WERI-Rb-1 (cell line): ENCODE results near the gene PML.
"Not testable (repeated sequence)": the region's sequence is repeated elsewhere in the genome, so short reads cannot be mapped to it uniquely, and the experiment has no call there.

ENCODE experiments used
- DNase-seq: peaks from one replicate; pipeline ENCODE4 v3.0.0-alpha.2; 2020
- H3K27ac ChIP-seq: fragments of 250-450 bp; sonication (Bioruptor Pico); 2 replicates; pipeline ENCODE4 v1.5.1; 2020; ENCODE audit warnings: mild to moderate bottlenecking, moderate library complexity
- H3K27me3 ChIP-seq: fragments of 250-450 bp; sonication (Bioruptor Pico); 2 replicates; pipeline ENCODE4 v1.5.1; 2021; ENCODE audit warnings: mild to moderate bottlenecking, low read depth, moderate library complexity; ENCODE audit not compliant: insufficient read depth, severe bottlenecking
- H3K36me3 ChIP-seq: fragments of 250-450 bp; sonication (Bioruptor Pico); 2 replicates; pipeline ENCODE4 v1.5.1; 2020; ENCODE audit warnings: mild to moderate bottlenecking, moderate library complexity
- H3K4me3 ChIP-seq: 2 replicates; pipeline ENCODE4 v1.5.1; 2011; ENCODE audit warnings: low read depth, mild to moderate bottlenecking, control low read depth, low read length
- H3K9me3 ChIP-seq: fragments of 250-450 bp; sonication (Bioruptor Pico); 2 replicates; pipeline ENCODE4 v1.5.1; 2021; ENCODE audit warnings: mild to moderate bottlenecking, moderate library complexity; ENCODE audit not compliant: severe bottlenecking
- TF ChIP-seq, protein P1 (sequence below): IDR thresholded peaks from 2 replicates; pipeline ENCODE4 v1.5.1; 2011; ENCODE audit warnings: low read depth, mild to moderate bottlenecking, control low read depth, inconsistent platforms, low read length

PML gene

DNA sequence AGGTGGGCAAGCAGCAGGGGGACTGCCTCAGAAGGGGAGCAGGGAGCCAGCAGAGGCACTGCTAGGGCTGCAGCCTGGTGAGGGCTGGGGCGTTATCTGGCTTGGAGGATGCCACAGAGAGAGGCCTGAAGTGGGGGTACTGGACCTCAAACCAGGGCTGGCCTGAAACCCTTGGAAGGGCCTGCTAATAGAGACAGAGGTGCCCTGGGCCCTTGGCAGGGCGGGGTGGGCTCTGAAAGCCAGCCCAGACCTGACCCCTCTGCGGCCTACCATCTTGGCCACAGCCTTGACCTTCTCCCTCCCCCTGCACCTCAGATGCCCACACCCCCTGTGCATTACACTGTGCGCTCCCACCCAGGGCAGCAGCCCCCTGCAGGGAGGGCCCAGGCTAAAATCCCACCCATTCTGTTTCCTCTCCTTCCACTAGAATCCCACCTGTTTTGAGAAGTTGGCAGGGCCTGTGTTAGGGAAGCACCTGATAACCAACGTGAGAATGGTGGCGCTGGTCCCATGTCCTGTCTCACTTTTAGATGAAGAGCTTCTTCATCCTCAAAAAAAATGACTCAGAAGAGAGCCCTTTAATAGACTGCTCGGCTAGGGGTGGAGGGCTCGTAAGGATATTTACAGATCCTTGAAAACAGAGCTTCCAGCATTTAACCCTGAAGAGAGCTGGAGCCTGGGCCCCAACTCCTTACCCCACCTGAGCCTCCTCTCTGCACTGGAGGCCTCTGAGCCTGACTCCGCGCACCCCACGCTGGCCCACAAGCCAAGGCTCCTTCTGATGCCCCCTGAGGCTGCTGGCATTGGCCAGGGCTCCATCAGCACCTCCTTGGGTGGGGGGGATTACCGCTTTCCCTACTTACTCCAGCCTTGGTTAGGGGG, 38.4 kb upstream of the PML start:
- TF ChIP-seq, protein P1, sequence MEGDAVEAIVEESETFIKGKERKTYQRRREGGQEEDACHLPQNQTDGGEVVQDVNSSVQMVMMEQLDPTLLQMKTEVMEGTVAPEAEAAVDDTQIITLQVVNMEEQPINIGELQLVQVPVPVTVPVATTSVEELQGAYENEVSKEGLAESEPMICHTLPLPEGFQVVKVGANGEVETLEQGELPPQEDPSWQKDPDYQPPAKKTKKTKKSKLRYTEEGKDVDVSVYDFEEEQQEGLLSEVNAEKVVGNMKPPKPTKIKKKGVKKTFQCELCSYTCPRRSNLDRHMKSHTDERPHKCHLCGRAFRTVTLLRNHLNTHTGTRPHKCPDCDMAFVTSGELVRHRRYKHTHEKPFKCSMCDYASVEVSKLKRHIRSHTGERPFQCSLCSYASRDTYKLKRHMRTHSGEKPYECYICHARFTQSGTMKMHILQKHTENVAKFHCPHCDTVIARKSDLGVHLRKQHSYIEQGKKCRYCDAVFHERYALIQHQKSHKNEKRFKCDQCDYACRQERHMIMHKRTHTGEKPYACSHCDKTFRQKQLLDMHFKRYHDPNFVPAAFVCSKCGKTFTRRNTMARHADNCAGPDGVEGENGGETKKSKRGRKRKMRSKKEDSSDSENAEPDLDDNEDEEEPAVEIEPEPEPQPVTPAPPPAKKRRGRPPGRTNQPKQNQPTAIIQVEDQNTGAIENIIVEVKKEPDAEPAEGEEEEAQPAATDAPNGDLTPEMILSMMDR, result no peak
- DNase-seq, result no peak
- Histone ChIP-seq H3K36me3 (peaks cover 18% of the 10 kb centered on the region), H3K9me3 (no peaks in the 10 kb centered on the region), H3K4me3 (no peak overlapping the region), H3K27ac (no peak overlapping the region), H3K27me3 (no peaks in the 10 kb centered on the region)

DNA sequence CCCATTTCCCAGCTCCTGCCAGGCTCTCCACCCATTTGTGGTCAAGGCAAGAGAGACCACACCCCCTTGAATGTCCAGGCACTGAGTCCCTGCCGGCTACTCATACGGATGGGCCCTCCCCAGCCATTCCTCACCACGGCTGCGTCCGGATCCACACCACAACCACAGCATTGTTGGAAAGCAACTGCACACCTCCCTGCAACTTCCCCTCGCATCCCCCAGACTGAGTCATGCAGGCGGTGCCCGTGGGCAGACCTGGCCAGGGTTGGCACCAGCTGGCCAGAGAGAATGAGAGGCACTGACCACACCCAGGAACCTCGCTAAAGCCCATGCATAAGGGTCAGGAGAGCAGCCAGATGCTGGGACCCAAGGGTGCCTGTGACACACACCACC, 37.8 kb upstream of the PML start:
- Histone ChIP-seq H3K9me3 (no peaks in the 10 kb centered on the region), H3K27me3 (no peaks in the 10 kb centered on the region), H3K27ac (no peak overlapping the region), H3K4me3 (no peak overlapping the region), H3K36me3 (peaks cover 17% of the 10 kb centered on the region)
- TF ChIP-seq, protein P1, result no peak
- DNase-seq, result no peak

DNA sequence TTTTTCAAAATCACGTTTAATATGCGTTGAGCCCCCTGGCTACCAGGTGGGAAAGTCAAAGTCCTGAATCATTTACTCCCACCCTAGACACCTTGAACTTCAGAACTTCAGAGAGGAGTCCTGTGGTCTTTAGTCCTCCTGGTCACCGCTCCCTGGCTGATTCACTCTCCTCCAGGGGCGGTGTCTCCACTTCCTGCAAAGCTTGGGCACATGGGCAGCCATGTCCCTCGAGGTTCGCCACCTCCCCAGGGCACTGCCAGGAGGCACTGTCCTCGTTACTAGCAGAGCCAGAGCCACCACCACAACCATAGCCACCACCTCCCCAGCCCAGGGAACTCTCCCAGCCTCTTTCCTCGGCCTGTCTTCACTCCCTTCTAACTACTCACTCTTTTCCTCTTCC, 37.2 kb upstream of the PML start:
- Histone ChIP-seq H3K4me3 (no peak overlapping the region), H3K27me3 (no peaks in the 10 kb centered on the region), H3K36me3 (peaks cover 12% of the 10 kb centered on the region), H3K27ac (no peak overlapping the region), H3K9me3 (no peaks in the 10 kb centered on the region)
- TF ChIP-seq, protein P1, result no peak
- no peak for DNase-seq

DNA sequence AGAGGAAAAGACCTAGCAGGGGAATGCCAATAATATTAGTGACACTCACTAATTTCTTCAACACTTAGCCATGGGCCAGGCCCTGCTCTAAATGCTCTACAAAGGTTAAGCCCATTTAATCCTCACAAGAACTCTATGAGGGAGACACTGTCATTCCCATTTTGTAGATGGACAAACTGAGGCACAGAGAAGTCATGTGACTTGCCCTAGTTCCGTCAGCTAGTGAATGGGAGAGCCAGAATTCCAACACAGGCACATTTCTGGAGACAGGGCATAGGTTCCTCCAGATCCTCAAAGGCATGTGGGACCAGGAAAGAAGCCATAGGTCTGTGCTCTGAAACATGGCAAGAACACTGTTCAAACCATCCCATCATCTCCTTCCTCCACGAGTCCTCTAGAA, 36.7 kb upstream of the PML start:
- Histone ChIP-seq H3K27ac (no peak overlapping the region), H3K27me3 (no peaks in the 10 kb centered on the region), H3K9me3 (no peaks in the 10 kb centered on the region), H3K36me3 (peaks cover 7% of the 10 kb centered on the region), H3K4me3 (no peak overlapping the region)
- TF ChIP-seq, protein P1, result no peak
- no peak for DNase-seq

DNA sequence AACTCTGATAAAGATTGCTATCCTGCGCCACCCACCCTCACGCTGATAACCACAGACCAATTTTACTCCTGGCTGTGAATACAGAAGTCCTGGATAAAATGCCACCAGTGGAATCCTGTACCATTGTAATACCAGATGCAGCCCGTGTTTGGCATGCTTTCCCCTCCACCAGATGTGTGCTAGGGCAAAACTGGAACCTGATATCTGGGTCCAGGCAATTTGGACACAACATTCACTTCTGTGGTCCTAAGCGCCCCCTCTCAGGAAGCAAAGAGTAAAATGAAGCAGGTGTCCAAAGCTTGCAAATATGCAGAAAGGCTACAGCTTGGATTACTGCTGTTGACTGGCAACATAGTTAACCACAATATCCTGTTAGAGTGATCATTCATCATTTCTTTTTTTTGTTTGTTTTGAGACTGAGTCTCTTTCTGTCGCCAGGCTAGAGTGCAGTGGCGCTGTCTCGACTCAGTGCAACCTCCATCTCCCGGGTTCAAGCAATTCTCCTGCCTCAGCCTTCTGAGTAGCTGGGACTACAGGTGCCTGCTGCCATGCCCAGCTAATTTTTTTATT, 35.4 kb upstream of the PML start:
- no peak overlapping the region for H3K4me3 ChIP-seq
- TF ChIP-seq, protein P1, result no peak
- H3K27ac ChIP-seq, result no peak overlapping the region
- H3K27me3 ChIP-seq, result no peaks in the 10 kb centered on the region
- H3K36me3 ChIP-seq, result no peaks in the 10 kb centered on the region
- DNase-seq, result no peak
- no peaks in the 10 kb centered on the region for H3K9me3 ChIP-seq

- Histone ChIP-seq H3K9me3 (no peaks in the 10 kb centered on the region), H3K36me3 (no peaks in the 10 kb centered on the region), H3K4me3 (no peak overlapping the region), H3K27ac (no peak overlapping the region), H3K27me3 (no peaks in the 10 kb centered on the region)
- TF ChIP-seq, protein P1, result no peak
- DNase-seq, result no peak
These were observed 34.7 kb upstream of the PML start for GRCh38 chr15:73959801-73960200.

GRCh38 chr15:73960472-73961070, 33.9 kb upstream of the PML start:
- not testable (repeated sequence) for H3K9me3 ChIP-seq, H3K27ac ChIP-seq, DNase-seq, H3K27me3 ChIP-seq, H3K36me3 ChIP-seq, H3K4me3 ChIP-seq
